ENCODE data around the gene AKAP5. TPM values are rescaled to one million over a fixed set of nuclear protein-coding genes. Genes with fewer than 3 reads are reported as not detected.
"Not testable (repeated sequence)": the region's sequence is repeated elsewhere in the genome, so short reads cannot be mapped to it uniquely, and the experiment has no call there.

Gene AKAP5
- total and polyA plus RNA-seq, 2 of the 13 experiments (the other 11 are each of a cell fraction or from before 2014, with no cell fraction given) = 0.18 to 1.5 TPM

GRCh38 chr14:64515053-64515452 is 49.8 kb downstream of the AKAP5 start:
- DNase-seq (ENCODE audit: low spot score) = no peak
- in situ Hi-C loops (cut with HindIII; ENCODE audit: extremely low pct_ligation_motif_present, low pct_unique_long_range_greater_than_20kb) = no loop called here
- no TSS peak for BruUV-seq (replicated peaks)

GRCh38 chr14:64516969-64517368 is 51.7 kb downstream of the AKAP5 start:
- no peak overlapping the region for H2AFZ ChIP-seq (ENCODE audit: low read length)
- POLR2A ChIA-PET = no interaction called here
- 97% methylated on average over 1 of the region's 1 CpG for WGBS (ENCODE audit: low lambda C conversion rate)
- ATAC-seq (no peak), FAIRE-seq (no peak), DNase-seq (ENCODE audit: low spot score) (no peak)
- no peak overlapping the region for H3K4me3 ChIP-seq (replicated peaks in 1 of 3; ENCODE audit: insufficient read depth in 1 of 3, low read depth in 2 of 3, low read length in 3 of 3)
- intact Hi-C loops (cut with micrococcal nuclease; ENCODE audit: unreplicated experiment) (no loop called here), in situ Hi-C loops (cut with HindIII; ENCODE audit: extremely low pct_ligation_motif_present, low pct_unique_long_range_greater_than_20kb) (no loop called here)
- peaks cover 3% of the 10 kb centered on the region; the same call in 1 of the 2 replicates for H4K20me1 ChIP-seq (ENCODE audit: insufficient read depth, low read length)
- no peaks in the 10 kb centered on the region for H3K4me1 ChIP-seq (ENCODE audit: insufficient read depth, low read length)
- no peak overlapping the region for H3K27ac ChIP-seq (ENCODE audit: extremely low read length, insufficient read depth, low read length)
- no peak overlapping the region for H3K9ac ChIP-seq (ENCODE audit: insufficient read depth, low read depth, low read length)
- no peaks in the 10 kb centered on the region for H3K9me3 ChIP-seq (ENCODE audit: low read length)
- no peak for TF ChIP-seq FOXK1 (CRISPR knock-in tag; IDR thresholded peaks at IDR 0.05; ENCODE audit: borderline replicate concordance, low read depth)
- no TSS peak for BruUV-seq (replicated peaks)
- H3K27me3 ChIP-seq (ENCODE audit: control insufficient read depth in 1 of 2, insufficient read depth in 2 of 2, low read length in 2 of 2) = no peaks in the 10 kb centered on the region
- H3K4me2 ChIP-seq (ENCODE audit: low read depth, low read length) = no peak overlapping the region
- CTCF ChIA-PET (ENCODE audit: low intra/inter-chr PET ratio, low total read pairs) = no interaction called here
- H3K36me3 ChIP-seq (replicated peaks in 1 of 2; ENCODE audit: control insufficient read depth in 1 of 2, insufficient read depth in 2 of 2, low read length in 2 of 2) = peaks cover 2 to 6% of the 10 kb centered on the region in 2 experiments; a peak in 2 of 5 replicates
- peaks cover 57% of the 10 kb centered on the region for H3K79me2 ChIP-seq (ENCODE audit: insufficient read depth, low read length)

More at GRCh38 chr14:64515053-64515452, 49.8 kb downstream of the AKAP5 start:
- Histone ChIP-seq H3K4me3 (replicated peaks in 1 of 3; ENCODE audit: insufficient read depth in 1 of 3, low read depth in 2 of 3, low read length in 3 of 3) (no peak overlapping the region), H2AFZ (ENCODE audit: low read length) (no peak overlapping the region), H3K9me3 (ENCODE audit: low read length) (no peaks in the 10 kb centered on the region), H3K9ac (ENCODE audit: insufficient read depth, low read depth, low read length) (no peak overlapping the region), H3K79me2 (ENCODE audit: insufficient read depth, low read length) (peaks cover 76% of the 10 kb centered on the region), H4K20me1 (ENCODE audit: insufficient read depth, low read length) (peaks cover 17% of the 10 kb centered on the region), H3K27ac (ENCODE audit: extremely low read length, insufficient read depth, low read length) (no peak overlapping the region), H3K4me2 (ENCODE audit: low read depth, low read length) (no peak overlapping the region), H3K4me1 (ENCODE audit: insufficient read depth, low read length) (peaks cover 17% of the 10 kb centered on the region), H3K36me3 (replicated peaks in 1 of 2; ENCODE audit: control insufficient read depth in 1 of 2, insufficient read depth in 2 of 2, low read length in 2 of 2) (no peaks in the 10 kb centered on the region; a peak in 1 of 5 replicates), H3K27me3 (ENCODE audit: control insufficient read depth in 1 of 2, insufficient read depth in 2 of 2, low read length in 2 of 2) (no peaks in the 10 kb centered on the region)
- ATAC-seq (no peak), FAIRE-seq (no peak)
- intact Hi-C loops (cut with micrococcal nuclease; ENCODE audit: unreplicated experiment) = no loop called here
- ChIA-PET POLR2A (no interaction called here), CTCF (ENCODE audit: low intra/inter-chr PET ratio, low total read pairs) (no interaction called here)
- WGBS (ENCODE audit: low lambda C conversion rate) = 96% methylated on average over 1 of the region's 1 CpG
- no peak for TF ChIP-seq ZNF629 (CRISPR knock-in tag; conservative IDR thresholded peaks at IDR 0.05)
- TF ChIP-seq BCL3 (CRISPR knock-in tag; IDR thresholded peaks at IDR 0.05) = no peak
- TF ChIP-seq ZNF317 (CRISPR knock-in tag; IDR thresholded peaks at IDR 0.05) = no peak
- no peak for TF ChIP-seq HOXA9 (CRISPR knock-in tag; IDR thresholded peaks at IDR 0.05; ENCODE audit: borderline replicate concordance)
- TF ChIP-seq JUND (CRISPR knock-in tag; IDR thresholded peaks at IDR 0.05) = no peak
- TF ChIP-seq ZSCAN12 (CRISPR knock-in tag; IDR thresholded peaks at IDR 0.05) = no peak
- TF ChIP-seq ZNF225 (CRISPR knock-in tag; IDR thresholded peaks at IDR 0.05) = no peak
- TF ChIP-seq ZFP37 (CRISPR knock-in tag; IDR thresholded peaks at IDR 0.05; ENCODE audit: borderline replicate concordance) = no peak
- no peak for TF ChIP-seq SKI (IDR thresholded peaks at IDR 0.05; ENCODE audit: partially characterized antibody)

GRCh38 chr14:64517667-64518066 is 52.4 kb downstream of the AKAP5 start:
- POLR2A ChIA-PET; CTCF ChIA-PET (ENCODE audit: low intra/inter-chr PET ratio, low total read pairs): not testable (repeated sequence)

More at GRCh38 chr14:64517667-64518066, 52.4 kb downstream of the AKAP5 start:
- peaks cover 4 to 13% of the 10 kb centered on the region in 2 experiments; a peak in 3 of 5 replicates for H3K36me3 ChIP-seq (replicated peaks in 1 of 2; ENCODE audit: control insufficient read depth in 1 of 2, insufficient read depth in 2 of 2, low read length in 2 of 2)
- H3K4me1 ChIP-seq (ENCODE audit: insufficient read depth, low read length); BruUV-seq (replicated peaks); FAIRE-seq; H3K4me2 ChIP-seq (ENCODE audit: low read depth, low read length); H4K20me1 ChIP-seq (ENCODE audit: insufficient read depth, low read length); DNase-seq (ENCODE audit: low spot score); H3K9me3 ChIP-seq (ENCODE audit: low read length); ATAC-seq; H3K4me3 ChIP-seq (replicated peaks in 1 of 3; ENCODE audit: insufficient read depth in 1 of 3, low read depth in 2 of 3, low read length in 3 of 3); H3K9ac ChIP-seq (ENCODE audit: insufficient read depth, low read depth, low read length); in situ Hi-C loops (cut with HindIII; ENCODE audit: extremely low pct_ligation_motif_present, low pct_unique_long_range_greater_than_20kb); H3K27ac ChIP-seq (ENCODE audit: extremely low read length, insufficient read depth, low read length); H2AFZ ChIP-seq (ENCODE audit: low read length); H3K27me3 ChIP-seq (ENCODE audit: control insufficient read depth in 1 of 2, insufficient read depth in 2 of 2, low read length in 2 of 2); intact Hi-C loops (cut with micrococcal nuclease; ENCODE audit: unreplicated experiment): not testable (repeated sequence)
- H3K79me2 ChIP-seq (ENCODE audit: insufficient read depth, low read length) = peaks cover 50% of the 10 kb centered on the region
- 94% methylated on average over 6 of the region's 6 CpGs for WGBS (ENCODE audit: low lambda C conversion rate)

Measured in HepG2 (cell line).